ENCODE results near the gene FCN3.
A peak's percentile ranks its signal among the peaks of the same experiment; 100 is the strongest.

The FCN3 gene

GRCh38 chr1:27394282-27394658 lies 19.6 kb upstream of the FCN3 start:
- TF ChIP-seq, protein P1, sequence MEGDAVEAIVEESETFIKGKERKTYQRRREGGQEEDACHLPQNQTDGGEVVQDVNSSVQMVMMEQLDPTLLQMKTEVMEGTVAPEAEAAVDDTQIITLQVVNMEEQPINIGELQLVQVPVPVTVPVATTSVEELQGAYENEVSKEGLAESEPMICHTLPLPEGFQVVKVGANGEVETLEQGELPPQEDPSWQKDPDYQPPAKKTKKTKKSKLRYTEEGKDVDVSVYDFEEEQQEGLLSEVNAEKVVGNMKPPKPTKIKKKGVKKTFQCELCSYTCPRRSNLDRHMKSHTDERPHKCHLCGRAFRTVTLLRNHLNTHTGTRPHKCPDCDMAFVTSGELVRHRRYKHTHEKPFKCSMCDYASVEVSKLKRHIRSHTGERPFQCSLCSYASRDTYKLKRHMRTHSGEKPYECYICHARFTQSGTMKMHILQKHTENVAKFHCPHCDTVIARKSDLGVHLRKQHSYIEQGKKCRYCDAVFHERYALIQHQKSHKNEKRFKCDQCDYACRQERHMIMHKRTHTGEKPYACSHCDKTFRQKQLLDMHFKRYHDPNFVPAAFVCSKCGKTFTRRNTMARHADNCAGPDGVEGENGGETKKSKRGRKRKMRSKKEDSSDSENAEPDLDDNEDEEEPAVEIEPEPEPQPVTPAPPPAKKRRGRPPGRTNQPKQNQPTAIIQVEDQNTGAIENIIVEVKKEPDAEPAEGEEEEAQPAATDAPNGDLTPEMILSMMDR (conservative IDR thresholded peaks at IDR 0.05; ENCODE audit: low read depth, low read length), result no peak
- Histone ChIP-seq H3K27me3 (ENCODE audit: insufficient read depth, low read depth) (no peaks in the 10 kb centered on the region; the same call in 1 of the 2 replicates), H3K79me2 (ENCODE audit: insufficient read depth, low read depth) (no peaks in the 10 kb centered on the region), H3K9ac (no peak overlapping the region), H3K36me3 (ENCODE audit: insufficient read depth) (no peaks in the 10 kb centered on the region), H3K4me1 (ENCODE audit: low read depth, poor library complexity, severe bottlenecking) (peaks cover 7% of the 10 kb centered on the region), H3K4me3 (IDR thresholded peaks at IDR 0.05; ENCODE audit: insufficient read depth, low read depth, low read length) (no peak overlapping the region), H3K4me2 (no peak overlapping the region), H4K20me1 (ENCODE audit: insufficient read depth) (no peaks in the 10 kb centered on the region), H2AFZ (ENCODE audit: low read depth) (no peak overlapping the region), H3K27ac (no peak overlapping the region)

DNA sequence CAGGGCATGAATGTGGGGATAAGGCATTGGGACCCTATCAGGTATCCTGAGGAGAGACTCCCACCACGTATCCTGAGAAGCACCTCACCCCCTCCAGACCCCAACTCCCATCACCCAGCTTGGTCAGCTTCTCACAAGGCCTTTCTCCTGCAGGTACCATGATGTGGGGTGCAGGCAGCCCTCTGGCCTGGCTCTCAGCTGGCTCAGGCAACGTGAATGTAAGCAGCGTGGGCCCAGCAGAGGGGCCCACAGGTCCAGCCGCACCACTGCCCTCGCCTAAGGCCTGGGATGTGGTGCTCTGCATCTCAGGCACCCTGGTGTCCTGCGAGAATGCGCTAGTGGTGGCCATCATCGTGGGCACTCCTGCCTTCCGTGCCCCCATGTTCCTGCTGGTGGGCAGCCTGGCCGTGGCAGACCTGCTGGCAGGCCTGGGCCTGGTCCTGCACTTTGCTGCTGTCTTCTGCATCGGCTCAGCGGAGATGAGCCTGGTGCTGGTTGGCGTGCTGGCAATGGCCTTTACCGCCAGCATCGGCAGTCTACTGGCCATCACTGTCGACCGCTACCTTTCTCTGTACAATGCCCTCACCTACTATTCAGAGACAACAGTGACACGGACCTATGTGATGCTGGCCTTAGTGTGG lies 19.1 kb upstream of the FCN3 start:
- H3K9ac ChIP-seq, result no peak overlapping the region
- TF ChIP-seq, protein P1 (conservative IDR thresholded peaks at IDR 0.05; ENCODE audit: low read depth, low read length), result no peak

DNA sequence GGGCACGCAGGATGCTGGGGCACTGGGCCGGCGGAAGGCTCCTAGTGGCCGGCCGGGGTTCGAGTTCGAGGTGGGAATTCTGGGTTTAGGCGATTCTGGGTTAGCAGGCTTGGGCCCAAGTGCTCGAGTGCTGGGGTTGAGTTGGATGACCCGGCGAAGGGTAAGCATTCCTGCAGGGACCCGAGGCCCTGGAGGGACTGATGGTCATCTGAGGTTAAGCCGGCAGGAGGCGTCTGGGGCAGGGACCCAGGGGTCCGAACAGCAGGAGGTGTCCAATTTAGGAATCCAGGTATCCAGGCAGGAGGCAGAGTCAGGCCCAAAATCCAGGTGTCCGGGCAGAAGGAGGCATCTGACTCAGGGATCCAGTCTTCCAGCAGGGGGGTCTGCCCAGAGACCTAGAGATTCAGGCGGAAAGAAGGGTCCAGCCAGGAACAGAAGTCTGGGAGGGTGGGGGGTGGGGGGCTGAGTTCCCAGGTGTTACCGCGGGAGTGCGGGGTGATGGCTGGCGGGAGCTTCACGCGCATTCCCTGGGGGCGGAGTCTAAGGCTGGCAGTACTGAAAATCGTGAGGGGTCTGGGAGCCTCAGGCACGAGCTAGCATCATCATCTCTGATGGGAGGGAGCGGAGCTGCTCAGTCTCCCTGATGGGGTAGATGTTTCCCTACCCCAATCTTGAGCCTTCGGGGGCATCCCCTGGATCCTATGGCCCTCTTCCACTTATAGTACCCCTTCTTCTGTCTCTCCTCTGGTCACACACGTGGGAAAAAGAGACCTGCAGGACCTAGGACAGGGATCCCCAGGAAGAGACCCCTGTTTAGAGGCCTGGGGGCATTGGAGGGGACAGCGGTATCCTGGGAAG lies 18.4 kb upstream of the FCN3 start:
- Histone ChIP-seq H3K27me3 (ENCODE audit: insufficient read depth, low read depth) (no peaks in the 10 kb centered on the region; the same call in 1 of the 2 replicates), H3K27ac (no peak overlapping the region), H4K20me1 (ENCODE audit: insufficient read depth) (no peaks in the 10 kb centered on the region), H2AFZ (ENCODE audit: low read depth) (peak overlapping the region; percentile 90), H3K4me3 (IDR thresholded peaks at IDR 0.05; ENCODE audit: insufficient read depth, low read depth, low read length) (peak overlapping the region; percentile 48), H3K4me1 (ENCODE audit: low read depth, poor library complexity, severe bottlenecking) (peaks cover 7% of the 10 kb centered on the region), H3K79me2 (ENCODE audit: insufficient read depth, low read depth) (no peaks in the 10 kb centered on the region), H3K4me2 (peak overlapping the region; percentile 96), H3K36me3 (ENCODE audit: insufficient read depth) (no peaks in the 10 kb centered on the region), H3K9ac (peak overlapping the region; percentile 69)
- TF ChIP-seq, protein P1 (conservative IDR thresholded peaks at IDR 0.05; ENCODE audit: low read depth, low read length), result peak; percentile 39; the same call in 1 of the 2 replicates

More for the DNA sequence above, 19.1 kb upstream of the FCN3 start:
- no peak overlapping the region for H3K4me3 ChIP-seq (IDR thresholded peaks at IDR 0.05; ENCODE audit: insufficient read depth, low read depth, low read length)
- no peaks in the 10 kb centered on the region for H3K36me3 ChIP-seq (ENCODE audit: insufficient read depth)
- no peaks in the 10 kb centered on the region; the same call in 1 of the 2 replicates for H3K27me3 ChIP-seq (ENCODE audit: insufficient read depth, low read depth)
- H3K27ac ChIP-seq, result no peak overlapping the region
- H2AFZ ChIP-seq (ENCODE audit: low read depth), result no peak overlapping the region
- no peaks in the 10 kb centered on the region for H3K79me2 ChIP-seq (ENCODE audit: insufficient read depth, low read depth)
- H3K4me2 ChIP-seq, result no peak overlapping the region
- H4K20me1 ChIP-seq (ENCODE audit: insufficient read depth), result no peaks in the 10 kb centered on the region
- peaks cover 7% of the 10 kb centered on the region for H3K4me1 ChIP-seq (ENCODE audit: low read depth, poor library complexity, severe bottlenecking)

- Histone ChIP-seq H3K79me2 (ENCODE audit: insufficient read depth, low read depth) (no peaks in the 10 kb centered on the region), H3K27ac (no peak within 1 kb of the TSS), H3K27me3 (ENCODE audit: insufficient read depth, low read depth) (no peaks in the 10 kb centered on the region; the same call in 1 of the 2 replicates), H4K20me1 (ENCODE audit: insufficient read depth) (no peaks in the 10 kb centered on the region), H2AFZ (ENCODE audit: low read depth) (peak within 1 kb of the TSS; percentile 90), H3K4me2 (peak within 1 kb of the TSS; percentile 96), H3K9ac (peak within 1 kb of the TSS; percentile 69), H3K36me3 (ENCODE audit: insufficient read depth) (no peaks in the 10 kb centered on the region), H3K4me1 (ENCODE audit: low read depth, poor library complexity, severe bottlenecking) (peaks cover 7% of the 10 kb centered on the region), H3K4me3 (IDR thresholded peaks at IDR 0.05; ENCODE audit: insufficient read depth, low read depth, low read length) (peak within 1 kb of the TSS; percentile 48)
- TF ChIP-seq, protein P1 (conservative IDR thresholded peaks at IDR 0.05; ENCODE audit: low read depth, low read length), result peak; percentile 49; the same call in 1 of the 2 replicates
Observed at GRCh38 chr1:27392096-27392777, 17.6 kb upstream of the FCN3 start, which contains the start of gene GPR3. Gene GPR3, plus strand, starts transcription at chr1:27392622. Its CDS starts 1,177 bp downstream, at chr1:27393799.
